Stimulated activated CD8-positive, alpha-beta memory T cell treated with anti-CD3 and anti-CD28 coated beads, Interleukin-12 subunit alpha, Interleukin-12 subunit beta, amount 100 ng/mL, for 4 hours (primary cell): ENCODE results near the gene PRM2.
"Not testable (repeated sequence)": the region's sequence is repeated elsewhere in the genome, so short reads cannot be mapped to it uniquely, and the experiment has no call there.

Experiments used
- DNase-seq: peaks from one replicate; pipeline ENCODE4 v3.0.0-alpha.2; 2020; ENCODE audit warnings: low read depth

The PRM2 gene

DNA sequence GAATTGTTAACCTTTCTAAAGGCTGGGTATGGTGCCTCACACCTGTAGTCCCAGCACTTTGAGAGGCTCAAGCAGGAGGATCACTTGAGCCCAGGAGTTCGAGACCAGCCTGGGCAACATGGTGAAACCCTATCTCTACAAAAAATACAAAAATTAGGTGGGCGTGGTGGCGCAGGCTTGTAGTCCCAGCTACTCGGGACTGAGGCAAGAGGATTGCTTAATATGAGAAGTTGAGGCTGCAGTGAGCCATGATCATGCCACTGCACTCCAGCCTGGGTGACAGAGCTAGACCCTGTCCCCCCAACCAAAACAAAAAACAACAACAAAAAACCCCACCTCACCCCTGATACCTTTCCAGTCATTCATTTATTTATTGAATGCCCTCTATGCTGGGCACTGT is 13.4 kb upstream of the PRM2 start:
- DNase-seq: not testable (repeated sequence)

DNA sequence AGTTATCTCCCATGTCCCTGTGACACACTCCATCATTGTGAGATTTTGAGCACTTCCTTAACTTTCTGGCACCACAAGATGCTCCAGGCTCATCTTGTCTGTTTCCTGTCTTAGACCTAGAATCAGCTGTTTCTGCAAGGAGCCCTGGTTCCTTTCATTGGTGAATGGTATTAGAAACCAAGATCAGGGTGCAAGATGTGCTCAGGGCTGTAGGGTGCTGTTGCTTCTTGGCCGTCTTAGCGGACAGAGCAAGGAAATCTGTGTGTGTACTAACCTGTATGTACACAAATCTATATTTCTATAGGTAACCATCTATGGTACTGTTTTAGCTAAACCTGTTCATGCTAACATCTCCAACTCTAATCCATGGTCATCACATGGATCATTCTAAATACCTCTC is 12.9 kb upstream of the PRM2 start:
- DNase-seq: no peak

DNA sequence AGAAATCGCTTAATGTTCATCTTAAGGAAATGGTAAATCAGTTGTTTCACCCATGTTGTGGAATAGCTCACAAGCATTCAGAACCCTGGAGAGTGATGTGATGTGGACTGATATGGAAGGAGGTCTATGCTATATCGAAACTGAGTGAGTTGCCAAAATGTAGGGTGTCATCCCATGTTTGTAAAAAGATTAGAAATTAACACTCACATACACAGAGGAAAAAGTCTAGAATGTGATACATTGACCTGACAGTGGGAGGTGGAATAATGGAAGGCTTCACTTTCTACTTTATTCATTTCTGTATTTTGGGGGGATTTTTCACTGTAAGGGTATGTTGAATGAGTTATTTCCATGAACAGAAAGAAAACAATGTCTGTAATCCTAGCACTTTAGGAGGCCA is 9.6 kb upstream of the PRM2 start:
- no peak for DNase-seq

DNA sequence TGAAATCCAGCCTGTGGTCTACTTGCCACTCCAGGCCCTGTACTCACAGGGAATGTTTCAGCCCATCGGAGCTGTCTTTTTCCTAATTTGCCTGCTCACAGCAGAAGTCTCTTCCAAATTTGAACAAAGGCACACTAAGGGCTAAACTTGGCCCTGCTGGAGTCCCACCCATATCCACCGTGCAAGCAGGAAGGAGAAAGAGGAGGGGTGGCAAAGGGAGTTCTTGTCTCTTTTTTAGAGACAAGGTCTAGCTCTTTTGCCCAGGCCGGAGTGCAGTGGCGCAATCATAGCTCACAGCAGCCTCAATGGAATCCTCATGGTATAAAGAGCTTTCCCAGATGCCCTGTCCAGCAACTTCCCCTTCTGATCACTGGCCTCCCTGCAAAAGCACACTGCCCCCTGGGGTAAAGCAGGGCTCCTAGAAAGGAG is 7.6 kb upstream of the PRM2 start:
- no peak for DNase-seq

DNA sequence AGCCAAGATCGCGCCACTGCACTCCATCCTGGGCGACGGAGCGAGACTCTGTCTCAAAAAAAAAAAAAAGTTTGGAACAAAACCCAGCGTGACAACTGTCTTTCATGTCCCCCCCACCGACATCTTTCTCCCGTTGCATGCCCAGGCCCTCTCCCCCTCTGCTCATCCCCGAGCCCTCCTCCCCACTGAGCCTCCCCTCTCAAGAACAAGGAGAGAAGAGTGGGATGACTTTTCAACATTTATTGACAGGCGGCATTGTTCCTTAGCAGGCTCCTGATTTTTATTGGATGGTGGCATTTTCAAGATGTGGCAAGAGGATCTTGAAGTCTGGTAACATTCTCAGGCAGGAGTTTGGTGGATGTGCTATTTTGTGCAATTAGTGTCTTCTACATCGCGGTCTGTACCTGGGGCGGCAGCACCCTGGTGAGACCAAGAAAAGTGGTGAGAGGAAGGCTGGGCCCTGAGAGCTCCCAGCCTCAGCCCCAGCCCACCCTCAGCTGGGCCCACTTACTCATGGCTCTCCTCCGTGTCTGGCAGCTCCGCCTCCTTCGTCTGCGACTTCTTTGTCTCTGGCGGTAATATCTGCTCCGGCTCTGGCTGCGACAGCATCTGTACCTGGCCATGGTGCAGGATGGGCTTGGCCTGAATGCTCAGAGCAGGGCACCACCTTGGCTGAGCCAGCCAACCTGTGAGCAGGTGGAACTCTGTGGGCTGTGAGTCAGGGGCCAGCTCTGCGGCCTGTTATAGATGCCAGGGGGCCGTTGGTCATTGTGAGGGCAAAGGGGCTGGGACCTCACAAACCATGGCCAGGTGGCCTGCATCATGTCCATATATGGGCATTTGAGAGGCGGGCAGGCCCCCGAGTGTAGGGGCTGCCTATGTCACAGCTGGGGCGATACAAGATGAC is 4.6 kb upstream of the PRM2 start, which contains the start of gene PRM1:
Gene PRM1, minus strand, starts transcription at position 715 of the 907 bp plus-strand sequence. Its CDS starts 92 bp downstream, at position 623.
- DNase-seq: no peak

DNA sequence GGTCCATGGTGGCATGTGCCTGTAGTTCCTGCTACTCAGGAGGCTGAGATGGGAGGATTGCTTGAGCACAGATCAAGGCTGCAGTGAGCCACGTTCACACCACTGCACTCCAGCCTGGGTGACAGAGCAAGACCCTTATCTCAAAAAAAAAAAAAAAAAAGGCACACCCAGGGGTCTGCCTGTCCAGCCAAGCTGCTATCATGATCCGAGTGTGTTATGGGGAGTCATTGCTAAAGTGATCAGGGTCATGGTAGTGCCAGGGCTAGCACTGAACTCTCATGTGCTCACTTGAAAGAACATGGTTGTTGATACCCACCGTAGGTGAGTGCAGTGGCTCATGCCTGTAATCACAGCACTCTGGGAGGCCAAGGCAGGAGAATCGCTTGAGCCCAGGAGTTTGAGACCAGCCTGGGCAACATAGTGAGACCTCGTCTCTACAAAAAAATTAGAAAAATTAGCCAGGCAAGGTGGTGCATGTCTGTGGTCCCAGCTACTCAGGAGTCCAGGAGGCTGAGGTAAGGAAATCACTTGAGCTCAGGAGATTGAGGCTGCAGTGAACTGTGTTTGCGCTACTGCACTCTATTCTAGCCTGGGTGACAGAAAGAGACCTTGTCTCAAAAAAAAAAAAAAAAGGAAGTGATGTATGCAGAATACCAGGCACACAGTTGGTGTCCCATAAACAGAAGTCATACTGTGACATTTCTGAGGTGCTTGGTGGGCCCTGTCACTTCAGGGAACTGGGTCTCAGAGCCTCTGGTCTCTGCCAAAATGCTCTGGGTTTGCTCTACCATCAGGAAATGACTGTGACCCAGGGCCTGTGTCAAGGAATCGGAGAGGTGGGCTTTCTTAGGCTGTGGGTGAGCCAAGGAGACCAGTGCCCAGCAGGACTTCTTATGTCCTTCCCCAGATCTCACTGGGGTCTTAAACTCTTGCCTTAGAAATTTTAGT is 2.7 kb upstream of the PRM2 start:
- DNase-seq: no peak

DNA sequence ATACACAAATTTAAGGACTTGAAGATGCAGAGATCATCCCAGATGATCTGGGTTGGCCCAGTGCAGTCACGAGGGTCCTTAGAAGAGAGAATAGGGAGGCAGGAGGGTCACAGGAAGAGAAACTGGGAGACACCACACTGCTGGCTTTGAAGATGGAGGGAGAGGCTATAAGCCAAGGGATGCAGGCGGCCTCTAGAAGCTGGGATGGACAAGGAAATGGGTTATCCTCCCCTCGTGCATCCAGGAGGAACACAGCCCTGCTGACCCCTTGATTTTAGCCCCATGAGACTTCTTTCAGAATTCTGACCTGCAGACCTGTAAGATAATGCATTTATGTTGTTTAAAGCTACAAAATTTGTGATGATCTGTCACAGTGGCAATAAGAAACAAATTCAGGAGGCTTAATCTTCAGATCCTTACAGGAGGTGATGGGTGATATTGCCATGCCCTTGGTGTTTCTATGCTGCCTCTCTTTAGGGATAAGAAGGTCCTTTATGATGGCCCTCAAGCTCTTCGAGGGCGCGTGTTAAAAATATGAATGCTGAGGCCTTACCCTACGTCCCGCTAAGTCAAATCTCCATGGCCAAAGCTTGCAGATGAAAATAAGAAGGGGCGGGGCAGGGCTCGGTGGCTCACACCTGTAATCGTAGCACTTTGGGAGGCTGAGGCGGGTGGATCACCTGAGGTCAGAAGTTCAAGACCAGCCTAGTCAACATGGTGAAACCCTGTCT is 1.5 kb upstream of the PRM2 start:
- no peak for DNase-seq

DNA sequence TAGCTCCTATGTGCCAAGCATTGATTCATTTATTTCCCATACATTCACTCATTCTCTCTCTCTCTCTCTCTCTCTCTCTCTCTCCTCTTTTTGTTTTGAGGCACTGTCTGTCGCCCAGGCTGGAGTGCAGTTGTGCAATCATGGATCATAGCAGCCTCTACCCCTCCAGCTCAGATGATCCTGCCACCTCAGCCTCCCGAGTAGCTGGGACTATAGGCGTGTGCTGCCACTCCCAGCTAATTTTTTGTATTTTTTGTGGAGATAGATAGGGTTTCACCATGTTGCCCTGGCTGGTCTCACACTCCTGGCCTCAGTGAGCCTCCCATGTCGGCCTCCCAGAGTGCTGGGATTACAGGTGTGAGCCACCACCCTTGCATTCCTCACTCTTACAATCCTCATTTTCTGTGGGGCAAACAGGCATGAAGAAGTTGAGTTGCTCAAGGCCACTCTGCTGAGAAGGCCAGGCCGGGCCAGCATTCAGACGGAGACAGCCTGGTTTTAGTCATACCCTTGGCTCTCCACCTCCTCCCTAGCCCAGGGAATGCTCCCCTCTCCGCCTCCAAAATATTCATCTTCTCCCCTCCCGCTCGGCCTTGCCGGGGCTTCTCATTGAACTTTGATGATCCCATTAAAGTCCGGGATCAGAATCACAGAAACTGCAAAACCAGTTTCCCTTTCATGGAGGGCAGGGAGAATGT is 765 bp upstream of the PRM2 start:
- DNase-seq: no peak

DNA sequence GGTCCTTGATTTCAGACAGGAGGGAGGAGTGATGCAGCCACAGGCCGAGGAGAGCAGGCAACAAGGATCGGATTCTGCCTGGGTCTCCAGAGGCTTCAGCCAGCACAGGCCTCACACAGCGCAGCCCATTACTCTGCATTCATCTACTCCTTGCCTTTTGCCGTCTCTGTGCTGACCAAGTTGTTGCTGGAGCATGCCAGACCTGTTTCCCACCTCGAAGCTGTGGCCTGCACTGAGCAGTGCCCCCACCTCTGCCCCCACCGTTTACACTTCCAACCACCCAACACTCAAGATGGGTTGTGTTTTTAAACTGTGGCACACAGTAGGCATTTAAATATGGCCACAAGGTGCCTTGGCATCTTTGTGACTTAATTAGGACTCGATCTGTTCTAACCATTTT is 1.3 kb downstream of the PRM2 start:
- no peak for DNase-seq

DNA sequence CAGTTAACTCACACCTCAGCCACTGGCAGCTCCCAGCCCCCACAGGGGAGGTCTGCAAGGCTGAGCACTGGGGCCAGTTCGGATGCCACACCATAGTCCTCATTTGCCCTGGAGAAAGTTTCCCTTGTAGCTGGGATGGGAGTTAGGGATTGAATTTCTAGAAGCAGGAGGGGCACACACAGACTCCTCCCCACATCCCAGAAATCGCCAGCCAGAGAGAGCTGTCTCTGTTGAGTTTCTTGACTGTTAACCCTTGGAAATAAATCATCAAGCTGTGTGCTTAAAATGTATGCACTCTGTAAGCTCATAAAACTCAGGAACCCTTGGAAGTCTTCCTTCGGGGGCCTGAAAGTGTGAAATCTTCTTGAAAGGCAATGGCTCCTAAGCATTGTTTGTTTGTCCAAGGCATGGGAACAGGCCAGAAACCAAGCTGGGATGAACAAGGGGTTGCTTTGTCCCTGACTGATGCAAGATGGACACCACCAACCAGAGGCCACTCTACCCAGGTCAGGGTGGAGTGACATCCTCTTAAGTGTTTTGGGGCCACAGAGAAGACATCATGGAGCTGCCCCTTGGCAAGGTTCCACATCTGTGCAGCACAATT is 2.5 kb downstream of the PRM2 start:
- DNase-seq: no peak

DNA sequence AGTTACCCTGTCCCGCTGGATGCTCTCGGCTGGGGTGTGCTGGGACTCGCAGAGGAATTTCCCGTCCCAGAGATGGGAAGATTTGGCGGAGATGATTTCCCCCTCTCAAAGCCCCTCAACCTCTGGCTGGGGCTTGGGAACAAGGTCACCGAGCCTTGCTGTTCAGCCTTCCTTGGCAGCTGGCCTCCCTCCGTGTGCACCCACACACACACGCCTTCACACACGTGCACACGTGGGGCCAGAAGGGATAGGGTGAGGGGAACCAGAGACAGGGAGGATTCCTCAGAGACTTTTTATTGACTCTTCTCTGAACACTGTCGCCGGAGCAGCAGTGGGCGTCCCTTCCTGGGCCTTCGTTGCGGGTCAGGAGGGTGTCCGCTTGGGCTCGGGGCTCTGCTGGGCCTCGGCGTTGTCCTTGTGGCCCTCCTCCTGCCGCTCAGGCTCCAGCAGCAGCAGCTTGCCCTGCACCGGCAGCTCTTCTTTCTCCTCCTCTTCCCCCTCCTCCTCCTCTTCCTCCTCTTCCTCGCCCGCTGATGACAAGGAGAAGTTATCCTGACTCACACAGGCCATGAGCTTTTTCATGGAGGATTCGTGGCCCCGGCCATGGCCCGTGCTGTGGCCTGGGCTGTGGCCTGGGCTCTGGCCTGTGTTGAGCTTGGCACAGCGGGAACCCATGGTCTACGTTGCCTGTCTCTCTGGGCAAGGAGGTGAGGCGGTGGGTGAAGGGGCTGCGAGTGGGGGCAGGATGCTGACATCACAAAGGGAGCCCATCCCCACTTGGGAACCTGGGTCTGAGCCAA is 3.2 kb downstream of the PRM2 start, which contains the start of gene PRM3:
Gene PRM3, minus strand, starts transcription at position 709 of the 800 bp plus-strand sequence. Its CDS starts 34 bp downstream, at position 675.
- DNase-seq: no peak

DNA sequence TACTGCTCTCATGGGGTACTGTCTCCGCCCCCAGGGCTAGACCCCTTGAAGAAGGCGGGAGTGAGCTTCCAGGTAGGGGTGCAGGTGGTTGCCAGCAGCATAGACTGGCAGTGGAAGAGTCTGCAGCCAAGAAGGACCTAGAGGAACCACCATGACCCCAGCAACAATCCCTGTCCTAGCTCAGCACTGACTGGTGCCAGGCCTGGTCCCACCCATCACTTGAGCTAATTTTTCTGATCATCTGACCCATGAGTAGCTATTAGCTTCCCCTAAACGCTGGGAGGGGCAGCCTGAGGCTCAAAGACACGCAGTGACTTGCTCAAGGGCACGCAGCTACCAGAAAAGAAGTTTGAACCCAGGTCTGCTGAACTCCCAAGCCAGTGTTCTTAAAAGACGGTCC is 3.8 kb downstream of the PRM2 start:
- DNase-seq: no peak

DNA sequence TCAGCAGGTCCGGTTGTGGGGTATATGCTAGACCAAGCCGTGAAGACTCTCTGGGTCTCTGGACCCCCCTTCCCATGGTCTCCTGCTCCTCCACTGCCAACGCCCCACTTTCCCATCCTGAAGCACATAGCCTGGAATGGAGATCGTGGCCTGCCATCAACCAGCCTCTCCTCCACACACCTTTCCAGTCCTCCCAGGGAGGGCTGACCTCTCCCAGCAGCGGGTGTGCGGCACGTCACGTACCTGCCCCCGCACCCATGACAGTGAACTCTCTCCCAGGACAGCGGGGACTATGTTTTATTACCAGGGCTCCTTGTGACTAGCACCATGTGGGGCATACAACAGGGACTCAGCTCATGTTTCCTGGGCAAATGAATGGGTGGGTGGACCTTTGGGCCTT is 4.7 kb downstream of the PRM2 start:
- DNase-seq: no peak

DNA sequence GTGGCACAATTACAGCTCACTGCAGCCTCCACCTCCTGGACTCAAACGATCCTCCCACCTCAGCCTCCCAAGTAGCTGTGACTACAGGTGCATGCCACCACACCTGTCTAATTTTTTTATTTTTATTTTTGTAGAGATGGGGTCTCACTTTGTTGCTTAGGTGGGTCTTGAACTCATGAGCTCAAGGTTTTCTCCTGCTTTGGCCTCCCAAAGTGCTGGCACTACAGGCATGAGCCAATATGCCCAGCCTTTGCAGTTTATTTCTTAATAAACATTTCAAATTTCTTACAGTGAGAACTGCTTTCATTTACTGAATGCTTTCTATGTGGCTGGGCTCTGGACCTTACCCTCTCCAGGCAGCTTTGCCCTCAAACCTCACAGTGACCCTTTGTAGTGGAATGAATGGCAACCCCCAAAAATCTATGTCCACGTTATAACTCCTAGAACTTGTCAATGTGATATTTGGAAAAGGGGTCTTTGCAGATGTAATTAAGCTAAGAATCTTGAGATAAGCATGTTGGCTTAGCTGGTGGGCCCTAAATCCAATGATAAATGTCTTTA is 5.6 kb downstream of the PRM2 start:
- no peak for DNase-seq

DNA sequence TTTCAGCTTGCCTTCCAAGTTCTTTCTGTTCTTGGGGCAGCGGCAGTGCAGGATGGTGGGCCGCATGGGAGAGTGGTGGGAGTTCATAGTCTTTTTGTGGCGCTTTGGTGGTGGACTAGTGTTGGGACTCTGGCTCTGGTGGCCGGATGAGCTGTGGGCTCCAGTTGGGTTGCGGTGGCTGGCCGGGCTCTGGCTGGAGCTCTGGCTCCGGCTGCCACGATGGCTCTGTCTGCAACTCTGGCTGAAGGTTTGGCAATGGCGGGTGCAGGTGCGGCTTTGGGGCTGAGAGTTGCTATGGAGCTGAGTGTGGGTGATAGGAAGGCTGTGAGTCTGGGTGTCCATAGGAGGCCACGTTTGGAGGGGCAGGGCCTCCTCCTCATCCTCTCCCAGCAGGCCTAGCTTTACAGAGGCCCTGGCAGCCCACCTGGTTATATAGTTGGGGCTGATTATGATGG is 7.3 kb downstream of the PRM2 start, which contains the start of gene TNP2:
Gene TNP2, minus strand, starts transcription at position 405 of the 455 bp plus-strand sequence. Its CDS starts 63 bp downstream, at position 342.
- DNase-seq: no peak

DNA sequence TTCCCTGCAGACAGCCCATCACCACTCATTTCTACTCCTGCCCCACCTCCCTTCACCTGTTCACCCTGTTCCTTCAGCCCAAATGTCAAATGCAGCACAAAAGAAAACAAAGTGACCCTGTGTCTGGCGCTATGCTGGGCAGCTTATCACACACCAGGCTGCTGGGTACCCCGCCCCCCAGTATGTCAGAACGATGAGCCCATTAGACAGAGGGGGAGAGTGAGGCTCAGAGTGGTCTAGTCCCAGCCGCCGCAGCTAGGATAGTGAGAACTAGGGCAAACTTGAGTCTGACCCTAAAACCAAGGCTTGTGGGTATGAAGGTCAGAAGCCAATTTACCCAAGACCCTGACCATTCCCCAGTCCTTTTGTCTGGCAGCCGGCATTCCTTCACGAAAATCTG is 11.2 kb downstream of the PRM2 start:
- DNase-seq: no peak

DNA sequence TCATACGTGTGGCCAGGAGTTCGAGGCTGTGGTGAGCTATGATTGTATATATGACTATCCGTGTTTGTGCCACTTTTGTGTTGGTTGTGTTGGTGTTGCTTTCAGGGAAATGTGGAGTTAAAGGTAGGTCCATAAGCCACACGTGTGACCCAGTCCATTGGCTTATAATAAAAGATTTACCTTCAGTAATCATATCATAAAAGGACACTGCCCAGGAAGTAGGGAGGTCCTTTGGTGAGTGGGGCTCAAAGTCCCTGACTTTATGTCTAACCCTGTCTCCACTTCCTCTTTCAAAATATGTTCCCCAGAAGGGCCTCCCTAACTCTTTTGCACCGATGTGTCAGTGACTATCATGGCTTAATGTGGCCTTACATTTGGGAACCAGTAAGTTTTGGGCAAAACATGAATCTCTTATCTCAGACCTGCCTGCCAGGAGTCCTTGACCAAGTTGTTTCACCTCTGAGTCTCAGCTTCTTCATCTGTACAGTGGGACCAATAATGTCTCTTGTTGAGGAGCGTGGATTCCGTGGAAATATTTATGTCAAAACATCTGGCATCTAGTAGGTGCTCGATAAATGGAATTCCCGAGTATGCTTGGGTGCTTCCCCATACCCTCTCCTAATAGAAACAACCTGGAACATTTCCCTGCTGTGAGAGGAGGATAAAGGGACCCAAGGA is 12.0 kb downstream of the PRM2 start:
- DNase-seq: no peak

DNA sequence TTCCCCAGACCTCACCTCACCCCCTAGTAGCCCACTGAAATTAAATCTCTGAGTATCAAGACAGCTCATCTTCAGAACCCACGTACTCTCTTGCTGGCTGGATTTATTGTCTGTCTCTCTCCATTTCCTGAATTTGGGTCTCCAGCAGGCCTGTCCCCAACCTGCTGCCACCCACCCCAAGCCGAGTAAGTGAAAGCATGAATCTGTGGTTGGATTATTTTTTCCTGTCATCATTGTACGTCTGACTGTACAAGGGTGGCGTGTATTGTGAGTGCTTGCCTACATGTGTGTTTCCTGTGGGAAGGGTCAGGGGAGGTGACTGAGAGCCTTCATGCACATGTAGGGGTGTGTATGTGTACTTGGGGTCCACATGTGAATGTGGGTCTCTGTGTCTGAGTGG is 12.5 kb downstream of the PRM2 start:
- DNase-seq: no peak

DNA sequence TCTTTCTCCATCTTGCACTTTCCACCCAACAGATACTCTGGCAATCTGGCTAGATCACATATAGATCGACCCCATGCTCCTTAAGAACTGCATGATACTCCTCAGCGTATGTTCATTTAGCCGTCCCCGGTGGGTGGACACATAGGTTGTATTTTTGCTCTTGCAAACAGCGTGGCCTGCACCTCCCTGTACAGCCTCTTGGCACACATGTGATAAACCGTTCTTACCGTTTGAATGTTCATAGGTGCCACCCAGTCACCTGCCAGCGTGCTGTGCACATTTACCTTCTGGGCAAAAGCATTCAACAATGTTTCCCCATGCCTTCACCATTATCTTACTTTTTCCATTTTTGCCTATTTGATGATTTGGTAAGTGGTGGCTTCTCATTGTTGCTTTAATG is 13.4 kb downstream of the PRM2 start:
- DNase-seq: no peak
